ENCODE data around the gene SAMD4B. TPM values are rescaled to one million over a fixed set of nuclear protein-coding genes. Genes with fewer than 3 reads are reported as not detected.
A peak's percentile ranks its signal among the peaks of the same experiment; 100 is the strongest.

SAMD4B gene
- total RNA-seq, 1 donor from 2014 or later: 100 TPM

DNA sequence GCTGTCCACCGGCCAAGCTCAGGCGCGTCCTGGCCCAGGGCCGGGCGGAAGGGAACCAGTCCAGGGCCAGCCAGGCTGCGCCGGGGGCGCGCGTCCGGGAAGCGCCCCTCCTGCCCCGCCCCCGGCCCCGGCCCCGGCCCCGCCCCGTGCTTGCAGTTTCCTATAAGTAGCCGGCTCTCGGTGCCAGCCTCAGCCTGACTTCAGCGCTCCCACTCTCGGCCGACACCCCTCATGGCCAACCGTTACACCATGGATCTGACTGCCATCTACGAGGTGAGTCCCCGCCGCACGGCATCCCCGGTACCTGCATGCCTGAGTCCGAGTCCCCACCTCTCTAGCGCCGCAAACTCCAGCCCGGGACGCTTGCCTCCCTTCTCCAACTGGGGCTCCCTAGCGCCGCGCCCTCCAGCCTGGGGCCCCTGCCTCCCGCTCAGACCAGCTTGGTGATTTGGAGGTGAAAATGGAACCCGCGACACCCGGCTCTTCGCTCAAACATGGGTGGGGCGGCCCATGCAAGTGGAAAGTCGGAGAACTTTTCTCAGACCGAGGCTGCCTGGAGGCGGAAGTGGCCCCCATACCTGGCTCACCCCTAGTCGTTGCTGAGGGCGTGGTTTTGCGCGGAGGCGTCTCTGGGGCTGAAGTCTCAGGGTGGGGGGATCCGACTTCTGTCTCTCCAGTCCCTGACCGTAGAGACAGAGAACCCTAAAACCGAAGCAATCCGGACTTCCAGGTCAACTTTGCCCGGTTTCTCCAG, 64.6 kb downstream of the SAMD4B start, which contains the start of gene ZFP36:
Gene ZFP36, plus strand, starts transcription at position 192 of the 754 bp plus-strand sequence. Its CDS starts 58 bp downstream, at position 250.
- peak within 1 kb of the TSS; percentile 100 for H3K27ac Mint-ChIP-seq (ENCODE audit: unreplicated experiment)
- H3K4me3 Mint-ChIP-seq (ENCODE audit: unreplicated experiment): peak within 1 kb of the TSS; percentile 92
- DNase-seq (ENCODE audit: extremely low spot score, unreplicated experiment): peak; percentile 96
- peaks cover 66% of the 10 kb centered on the region for H3K4me1 Mint-ChIP-seq (ENCODE audit: unreplicated experiment)
- H3K27me3 Mint-ChIP-seq (ENCODE audit: unreplicated experiment): no peaks in the 10 kb centered on the region
- no peaks in the 10 kb centered on the region for H3K9me3 Mint-ChIP-seq (ENCODE audit: unreplicated experiment)
- TF ChIP-seq CTCF (IDR thresholded peaks at IDR 0.05): no peak
- H3K36me3 Mint-ChIP-seq (ENCODE audit: unreplicated experiment): peaks cover 13% of the 10 kb centered on the region

DNA sequence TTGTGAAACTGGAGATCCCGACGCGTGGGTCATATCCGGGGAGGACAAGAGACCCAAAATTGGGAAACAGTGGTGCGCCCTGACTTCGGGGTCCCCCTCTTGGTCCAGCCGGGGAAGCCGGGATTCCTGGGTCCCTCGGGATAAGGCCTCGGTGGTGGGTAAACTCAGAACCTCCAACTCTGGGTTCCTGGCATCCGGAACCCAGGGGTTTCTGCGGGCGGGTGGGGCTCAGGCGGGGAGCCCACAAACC, 65.1 kb downstream of the SAMD4B start:
- Mint-ChIP-seq H3K4me3 (ENCODE audit: unreplicated experiment) (peak overlapping the region; percentile 92), H3K27me3 (ENCODE audit: unreplicated experiment) (no peaks in the 10 kb centered on the region), H3K9me3 (ENCODE audit: unreplicated experiment) (no peaks in the 10 kb centered on the region), H3K36me3 (ENCODE audit: unreplicated experiment) (peaks cover 13% of the 10 kb centered on the region), H3K4me1 (ENCODE audit: unreplicated experiment) (peaks cover 61% of the 10 kb centered on the region), H3K27ac (ENCODE audit: unreplicated experiment) (peak overlapping the region; percentile 95)
- no peak for TF ChIP-seq CTCF (IDR thresholded peaks at IDR 0.05)
- DNase-seq (ENCODE audit: extremely low spot score, unreplicated experiment): no peak

GRCh38 chr19:39407660-39408391, 65.6 kb downstream of the SAMD4B start:
- H3K27me3 Mint-ChIP-seq (ENCODE audit: unreplicated experiment): no peaks in the 10 kb centered on the region
- H3K4me1 Mint-ChIP-seq (ENCODE audit: unreplicated experiment): peaks cover 57% of the 10 kb centered on the region
- peak overlapping the region; percentile 95 for H3K27ac Mint-ChIP-seq (ENCODE audit: unreplicated experiment)
- TF ChIP-seq CTCF (IDR thresholded peaks at IDR 0.05): no peak
- peaks cover 13% of the 10 kb centered on the region for H3K36me3 Mint-ChIP-seq (ENCODE audit: unreplicated experiment)
- H3K9me3 Mint-ChIP-seq (ENCODE audit: unreplicated experiment): no peaks in the 10 kb centered on the region
- DNase-seq (ENCODE audit: extremely low spot score, unreplicated experiment): no peak
- H3K4me3 Mint-ChIP-seq (ENCODE audit: unreplicated experiment): peak overlapping the region; percentile 92

GRCh38 chr19:39408392-39409207, 66.4 kb downstream of the SAMD4B start:
- H3K27me3 Mint-ChIP-seq (ENCODE audit: unreplicated experiment): no peaks in the 10 kb centered on the region
- TF ChIP-seq CTCF (IDR thresholded peaks at IDR 0.05): no peak
- peaks cover 13% of the 10 kb centered on the region for H3K36me3 Mint-ChIP-seq (ENCODE audit: unreplicated experiment)
- no peaks in the 10 kb centered on the region for H3K9me3 Mint-ChIP-seq (ENCODE audit: unreplicated experiment)
- peaks cover 52% of the 10 kb centered on the region for H3K4me1 Mint-ChIP-seq (ENCODE audit: unreplicated experiment)
- peak overlapping the region; percentile 92 for H3K4me3 Mint-ChIP-seq (ENCODE audit: unreplicated experiment)
- peak overlapping the region; percentile 95 for H3K27ac Mint-ChIP-seq (ENCODE audit: unreplicated experiment)
- no peak for DNase-seq (ENCODE audit: extremely low spot score, unreplicated experiment)

Data from osteocyte (in vitro differentiated cells).